Fibroblast of mammary gland (primary cell): Measurements from ENCODE around the gene ZCWPW1.
"Not testable (repeated sequence)": the region's sequence is repeated elsewhere in the genome, so short reads cannot be mapped to it uniquely, and the experiment has no call there.

ENCODE experiments used
- DNase-seq: peaks from one replicate; pipeline ENCODE4 v3.0.0-alpha.2; 2010; ENCODE audit warnings: low read depth
- H3K4me3 ChIP-seq: 2 replicates; pipeline ENCODE4 v1.5.1; 2011; ENCODE audit warnings: low read depth, mild to moderate bottlenecking, low read length, moderate library complexity; ENCODE audit not compliant: control insufficient read depth
- CTCF ChIP-seq: conservative IDR thresholded peaks from 2 replicates; pipeline ENCODE4 v1.5.1; 2011; ENCODE audit warnings: low read depth, low read length, inconsistent platforms; ENCODE audit not compliant: control insufficient read depth, insufficient read depth

ZCWPW1 gene

GRCh38 chr7:100390286-100391009, 38.1 kb downstream of the ZCWPW1 start:
- TF ChIP-seq CTCF, result no peak
- no peak overlapping the region for H3K4me3 ChIP-seq
- DNase-seq, result no peak

GRCh38 chr7:100389437-100390088, 38.9 kb downstream of the ZCWPW1 start:
- no peak for DNase-seq
- no peak overlapping the region for H3K4me3 ChIP-seq
- no peak for TF ChIP-seq CTCF

- H3K4me3 ChIP-seq, result no peak overlapping the region
- DNase-seq, result no peak
- no peak for TF ChIP-seq CTCF
These were observed 40.8 kb downstream of the ZCWPW1 start for GRCh38 chr7:100387695-100388094.

GRCh38 chr7:100386940-100387339, 41.6 kb downstream of the ZCWPW1 start:
- no peak for TF ChIP-seq CTCF
- no peak overlapping the region for H3K4me3 ChIP-seq
- DNase-seq, result no peak

GRCh38 chr7:100384628-100385294, 43.7 kb downstream of the ZCWPW1 start:
- no peak overlapping the region for H3K4me3 ChIP-seq
- DNase-seq, result no peak
- TF ChIP-seq CTCF, result no peak

- not testable (repeated sequence) for DNase-seq, H3K4me3 ChIP-seq
These were observed 46.2 kb downstream of the ZCWPW1 start for GRCh38 chr7:100382234-100382853.

GRCh38 chr7:100381531-100382233, 46.8 kb downstream of the ZCWPW1 start:
- H3K4me3 ChIP-seq, DNase-seq: not testable (repeated sequence)
